ENCODE measurements around the gene GET4. TPM values are rescaled to one million over a fixed set of nuclear protein-coding genes. Genes with fewer than 3 reads are reported as not detected.

GET4 gene
- total RNA-seq, 1 experiment from 2014 or later, result 90.9 TPM

DNA sequence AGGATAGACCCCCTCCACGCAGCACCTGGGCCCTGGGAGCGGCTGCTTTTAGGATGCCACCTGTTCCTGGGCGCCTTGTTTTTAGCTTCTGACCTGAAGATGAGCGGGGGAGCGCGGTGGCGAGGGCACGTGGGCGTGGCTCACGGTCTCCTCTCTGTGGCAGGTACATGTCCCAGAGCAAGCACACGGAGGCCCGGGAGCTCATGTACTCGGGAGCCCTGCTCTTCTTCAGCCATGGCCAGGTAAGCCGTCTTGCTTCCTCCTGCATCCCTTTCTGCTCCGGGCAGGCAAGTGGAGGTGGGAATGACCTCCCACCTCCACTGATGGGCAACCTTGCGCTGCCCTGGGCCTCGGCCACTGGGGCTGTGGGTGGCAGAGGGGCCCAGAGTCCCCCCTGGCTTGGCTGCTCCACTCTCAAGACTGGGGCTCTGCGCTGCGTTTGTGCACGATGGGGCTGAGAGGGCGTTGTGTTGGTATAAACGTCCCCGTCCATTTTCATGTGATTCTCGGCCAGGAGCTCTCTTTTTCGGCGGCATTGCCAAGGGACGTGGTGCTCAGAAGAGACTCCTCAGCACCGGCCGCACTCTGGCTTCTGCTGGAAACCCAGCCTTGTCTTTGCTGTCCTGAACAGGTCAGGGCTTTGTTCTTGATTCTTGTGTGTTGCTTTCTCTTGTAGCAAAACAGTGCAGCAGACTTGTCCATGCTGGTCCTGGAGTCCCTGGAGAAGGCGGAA, 9.7 kb downstream of the GET4 start:
- TF ChIP-seq, protein P1, sequence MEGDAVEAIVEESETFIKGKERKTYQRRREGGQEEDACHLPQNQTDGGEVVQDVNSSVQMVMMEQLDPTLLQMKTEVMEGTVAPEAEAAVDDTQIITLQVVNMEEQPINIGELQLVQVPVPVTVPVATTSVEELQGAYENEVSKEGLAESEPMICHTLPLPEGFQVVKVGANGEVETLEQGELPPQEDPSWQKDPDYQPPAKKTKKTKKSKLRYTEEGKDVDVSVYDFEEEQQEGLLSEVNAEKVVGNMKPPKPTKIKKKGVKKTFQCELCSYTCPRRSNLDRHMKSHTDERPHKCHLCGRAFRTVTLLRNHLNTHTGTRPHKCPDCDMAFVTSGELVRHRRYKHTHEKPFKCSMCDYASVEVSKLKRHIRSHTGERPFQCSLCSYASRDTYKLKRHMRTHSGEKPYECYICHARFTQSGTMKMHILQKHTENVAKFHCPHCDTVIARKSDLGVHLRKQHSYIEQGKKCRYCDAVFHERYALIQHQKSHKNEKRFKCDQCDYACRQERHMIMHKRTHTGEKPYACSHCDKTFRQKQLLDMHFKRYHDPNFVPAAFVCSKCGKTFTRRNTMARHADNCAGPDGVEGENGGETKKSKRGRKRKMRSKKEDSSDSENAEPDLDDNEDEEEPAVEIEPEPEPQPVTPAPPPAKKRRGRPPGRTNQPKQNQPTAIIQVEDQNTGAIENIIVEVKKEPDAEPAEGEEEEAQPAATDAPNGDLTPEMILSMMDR (IDR thresholded peaks at IDR 0.05), result no peak
- TF ChIP-seq POLR2AphosphoS5 (IDR thresholded peaks at IDR 0.05; ENCODE audit: low read depth, low read length), result no peak
- no peak for TF ChIP-seq TCF7L2 (IDR thresholded peaks at IDR 0.05; ENCODE audit: low read depth, low read length)
- TF ChIP-seq SIN3A (IDR thresholded peaks at IDR 0.05; ENCODE audit: borderline replicate concordance, insufficient read depth, low read depth, low read length), result no peak
- TF ChIP-seq, protein P2, sequence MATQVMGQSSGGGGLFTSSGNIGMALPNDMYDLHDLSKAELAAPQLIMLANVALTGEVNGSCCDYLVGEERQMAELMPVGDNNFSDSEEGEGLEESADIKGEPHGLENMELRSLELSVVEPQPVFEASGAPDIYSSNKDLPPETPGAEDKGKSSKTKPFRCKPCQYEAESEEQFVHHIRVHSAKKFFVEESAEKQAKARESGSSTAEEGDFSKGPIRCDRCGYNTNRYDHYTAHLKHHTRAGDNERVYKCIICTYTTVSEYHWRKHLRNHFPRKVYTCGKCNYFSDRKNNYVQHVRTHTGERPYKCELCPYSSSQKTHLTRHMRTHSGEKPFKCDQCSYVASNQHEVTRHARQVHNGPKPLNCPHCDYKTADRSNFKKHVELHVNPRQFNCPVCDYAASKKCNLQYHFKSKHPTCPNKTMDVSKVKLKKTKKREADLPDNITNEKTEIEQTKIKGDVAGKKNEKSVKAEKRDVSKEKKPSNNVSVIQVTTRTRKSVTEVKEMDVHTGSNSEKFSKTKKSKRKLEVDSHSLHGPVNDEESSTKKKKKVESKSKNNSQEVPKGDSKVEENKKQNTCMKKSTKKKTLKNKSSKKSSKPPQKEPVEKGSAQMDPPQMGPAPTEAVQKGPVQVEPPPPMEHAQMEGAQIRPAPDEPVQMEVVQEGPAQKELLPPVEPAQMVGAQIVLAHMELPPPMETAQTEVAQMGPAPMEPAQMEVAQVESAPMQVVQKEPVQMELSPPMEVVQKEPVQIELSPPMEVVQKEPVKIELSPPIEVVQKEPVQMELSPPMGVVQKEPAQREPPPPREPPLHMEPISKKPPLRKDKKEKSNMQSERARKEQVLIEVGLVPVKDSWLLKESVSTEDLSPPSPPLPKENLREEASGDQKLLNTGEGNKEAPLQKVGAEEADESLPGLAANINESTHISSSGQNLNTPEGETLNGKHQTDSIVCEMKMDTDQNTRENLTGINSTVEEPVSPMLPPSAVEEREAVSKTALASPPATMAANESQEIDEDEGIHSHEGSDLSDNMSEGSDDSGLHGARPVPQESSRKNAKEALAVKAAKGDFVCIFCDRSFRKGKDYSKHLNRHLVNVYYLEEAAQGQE (IDR thresholded peaks at IDR 0.05; ENCODE audit: insufficient read depth in 1 of 2, low read depth in 2 of 2, low read length in 1 of 2), result no peak
- intact Hi-C loops (cut with micrococcal nuclease; ENCODE audit: unreplicated experiment), result no loop called here
- Histone ChIP-seq H3K27me3 (ENCODE audit: control insufficient read depth, insufficient read depth, low read length) (no peaks in the 10 kb centered on the region), H3K36me3 (ENCODE audit: control insufficient read depth, insufficient read depth, low read length) (no peaks in the 10 kb centered on the region; the same call in 1 of the 2 replicates), H3K9me3 (ENCODE audit: control insufficient read depth, insufficient read depth, low read depth, low read length) (no peaks in the 10 kb centered on the region), H3K27ac (ENCODE audit: low read length) (no peak overlapping the region), H3K4me3 (ENCODE audit: low read depth in 2 of 2, low read length in 2 of 2) (no peak overlapping the region), H3K4me1 (ENCODE audit: control insufficient read depth, insufficient read depth, low read length) (peaks cover 21% of the 10 kb centered on the region)
- DNase-seq (ENCODE audit: low read depth, low spot score), result no peak
- CTCF ChIA-PET, result no interaction called here
- ATAC-seq, result no peak
- in situ Hi-C loops (cut with HindIII; ENCODE audit: low pct_unique_long_range_greater_than_20kb, low sequenced_read_pairs), result no loop called here
- POLR2A ChIA-PET, result no interaction called here
- BruUV-seq (replicated peaks), result no TSS peak

DNA sequence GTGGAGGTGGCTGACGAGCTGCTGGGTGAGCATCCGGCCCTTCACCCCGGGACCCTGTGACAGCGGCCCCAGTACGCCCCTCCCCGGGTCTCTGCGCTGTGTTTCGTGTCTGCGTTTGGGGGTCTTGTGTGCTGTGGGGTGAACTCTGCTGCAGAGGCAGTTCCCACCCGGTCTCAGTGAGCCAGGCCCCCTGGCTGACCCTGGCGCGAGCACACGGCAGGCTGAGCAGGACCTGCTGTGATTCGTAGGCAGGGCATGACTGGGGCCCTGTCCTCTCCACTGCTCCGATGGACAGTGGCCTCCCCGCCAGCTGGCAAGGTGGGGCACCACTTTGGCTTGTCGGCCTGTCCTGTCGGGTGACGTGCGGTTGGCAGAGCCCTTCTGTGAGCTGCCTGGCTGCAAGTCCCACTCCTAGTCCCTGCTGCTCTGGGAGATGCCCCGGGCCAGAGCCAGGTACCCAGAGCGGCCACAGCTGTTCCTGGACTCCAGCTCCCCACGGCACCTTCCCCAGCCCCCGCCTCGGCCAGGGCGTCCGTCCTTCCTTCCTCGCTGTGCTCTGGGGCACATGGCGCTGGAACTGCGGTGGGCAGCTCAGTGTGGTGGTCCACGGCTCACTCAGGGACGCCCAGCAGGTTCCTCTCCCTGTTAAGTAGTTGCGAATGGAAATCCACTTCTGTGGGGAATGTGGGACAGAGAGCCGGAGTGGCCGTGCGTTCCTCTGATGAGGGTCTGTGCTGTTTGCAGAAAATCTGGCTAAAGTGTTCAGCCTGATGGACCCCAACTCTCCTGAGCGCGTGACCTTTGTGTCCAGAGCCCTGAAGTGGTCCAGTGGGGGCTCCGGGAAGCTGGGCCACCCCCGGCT, 10.5 kb downstream of the GET4 start:
- Histone ChIP-seq H3K4me1 (ENCODE audit: control insufficient read depth, insufficient read depth, low read length) (peaks cover 21% of the 10 kb centered on the region), H3K27me3 (ENCODE audit: control insufficient read depth, insufficient read depth, low read length) (no peaks in the 10 kb centered on the region), H3K27ac (ENCODE audit: low read length) (no peak overlapping the region), H3K4me3 (ENCODE audit: low read depth in 2 of 2, low read length in 2 of 2) (no peak overlapping the region), H3K9me3 (ENCODE audit: control insufficient read depth, insufficient read depth, low read depth, low read length) (no peaks in the 10 kb centered on the region), H3K36me3 (ENCODE audit: control insufficient read depth, insufficient read depth, low read length) (no peaks in the 10 kb centered on the region; the same call in 1 of the 2 replicates)
- TF ChIP-seq SIN3A (IDR thresholded peaks at IDR 0.05; ENCODE audit: borderline replicate concordance, insufficient read depth, low read depth, low read length) (no peak), POLR2AphosphoS5 (IDR thresholded peaks at IDR 0.05; ENCODE audit: low read depth, low read length) (no peak), TCF7L2 (IDR thresholded peaks at IDR 0.05; ENCODE audit: low read depth, low read length) (no peak)
- TF ChIP-seq, protein P2 (IDR thresholded peaks at IDR 0.05; ENCODE audit: insufficient read depth in 1 of 2, low read depth in 2 of 2, low read length in 1 of 2), result no peak
- TF ChIP-seq, protein P1 (IDR thresholded peaks at IDR 0.05), result no peak
- ATAC-seq (no peak), DNase-seq (ENCODE audit: low read depth, low spot score) (no peak)
- in situ Hi-C loops (cut with HindIII; ENCODE audit: low pct_unique_long_range_greater_than_20kb, low sequenced_read_pairs) (no loop called here), intact Hi-C loops (cut with micrococcal nuclease; ENCODE audit: unreplicated experiment) (no loop called here)
- no TSS peak for BruUV-seq (replicated peaks)
- ChIA-PET POLR2A (no interaction called here), CTCF (no interaction called here)

Measured in Panc1 (cell line).